Caco-2 (cell line): ENCODE data around the gene PCED1B. TPM values are rescaled to one million over a fixed set of nuclear protein-coding genes. Genes with fewer than 3 reads are reported as not detected.

Experiments used
- BruUV-seq: library from RNA; stranded (reverse); fragments of 400-500 nt; replicated peaks from 2 replicates; lab custom pipeline; 2021; lab: Mats Ljungman, UMichigan
- CTCF ChIA-PET: fragments of 300-600 bp; sonication (Branson Sonifier 250); formaldehyde crosslinking; loops from one replicate; lab custom pipeline; 2022; ENCODE audit warnings: antibody characterized with exemption; lab: Charles Lee
- POLR2A ChIA-PET: fragments of 300-600 bp; sonication (Branson Sonifier 250); formaldehyde crosslinking; loops from one replicate; lab custom pipeline; 2022; ENCODE audit warnings: antibody characterized with exemption; lab: Charles Lee
- DNase-seq, 2 experiments: peaks; one replicate each; pipeline versions ENCODE4 v3.0.0 to v3.0.0-alpha.2; 2020 to 2022
- H3K27me3 ChIP-seq: replicated peaks from 2 replicates; pipeline ENCODE4 v1.6.0; 2011; ENCODE audit warnings: low read length; ENCODE audit not compliant: control insufficient read depth, insufficient read depth
- H3K36me3 ChIP-seq: 2 replicates; pipeline ENCODE4 v1.5.1; 2011; ENCODE audit warnings: low read length; ENCODE audit not compliant: control insufficient read depth, insufficient read depth
- H3K4me1 ChIP-seq: fragments of 250-450 bp; sonication (Bioruptor Pico); 2 replicates; pipeline ENCODE4 v1.5.1; 2020; ENCODE audit warnings: mild to moderate bottlenecking
- H3K4me3 ChIP-seq: 2 replicates; pipeline ENCODE4 v1.5.1; 2011; ENCODE audit warnings: low read depth, mild to moderate bottlenecking, control low read depth, low read length
- H3K9me3 ChIP-seq: fragments of 250-450 bp; sonication (Bioruptor Pico); 2 replicates; pipeline ENCODE4 v1.5.1; 2020; ENCODE audit warnings: mild to moderate bottlenecking, moderate library complexity
- H3K27ac Mint-ChIP-seq: one replicate; pipeline ENCODE4 v1.8.0; 2022; ENCODE audit warnings: mixed read lengths; ENCODE audit not compliant: unreplicated experiment
- H3K27me3 Mint-ChIP-seq: one replicate; pipeline ENCODE4 v1.8.0; 2022; ENCODE audit warnings: mixed read lengths; ENCODE audit not compliant: insufficient read depth, unreplicated experiment
- H3K36me3 Mint-ChIP-seq: one replicate; pipeline ENCODE4 v1.8.0; 2022; ENCODE audit warnings: mild to moderate bottlenecking, mixed read lengths; ENCODE audit not compliant: insufficient read depth, unreplicated experiment
- H3K4me1 Mint-ChIP-seq: one replicate; pipeline ENCODE4 v1.8.0; 2022; ENCODE audit warnings: low read depth, mixed read lengths; ENCODE audit not compliant: unreplicated experiment
- H3K4me3 Mint-ChIP-seq: one replicate; pipeline ENCODE4 v1.8.0; 2022; ENCODE audit warnings: mild to moderate bottlenecking, moderate library complexity, mixed read lengths; ENCODE audit not compliant: unreplicated experiment
- H3K9me3 Mint-ChIP-seq: one replicate; pipeline ENCODE4 v1.8.0; 2022; ENCODE audit warnings: mixed read lengths; ENCODE audit not compliant: unreplicated experiment
- CTCF ChIP-seq, 2 experiments: fragments of 200-600 bp in 1 of 2; IDR thresholded peaks; 1 replicate in 1 of 2; 2 replicates in 1 of 2; pipeline versions ENCODE4 v1.5.1 to v1.8.0; 2011 to 2022; ENCODE audit warnings: antibody characterized with exemption in 1 of 2, control low read depth in 1 of 2, inconsistent platforms in 1 of 2, low read depth in 1 of 2, low read length in 1 of 2, mild to moderate bottlenecking in 1 of 2, moderate library complexity in 1 of 2; ENCODE audit not compliant: insufficient read depth in 1 of 2, severe bottlenecking in 1 of 2, unreplicated experiment in 1 of 2
- intact Hi-C: fragments of 100-400 bp; cut with micrococcal nuclease; formaldehyde crosslinking; loops from one replicate; pipeline ENCODE4 v1.10.0; 2022; ENCODE audit not compliant: unreplicated experiment
- total RNA-seq: library from RNA; stranded (reverse); gene quantifications from 2 replicates; pipeline ENCODE4 v1.2.3, GENCODE V29; 2022

PCED1B gene
- total RNA-seq, 1 experiment from 2014 or later = 7.0 TPM

GRCh38 chr12:47192051-47192450 is 112.6 kb downstream of the PCED1B start:
- BruUV-seq = no TSS peak
- no peaks in the 10 kb centered on the region for H3K36me3 Mint-ChIP-seq
- intact Hi-C loops = loop anchor here (5.0 kb wide), 1 partner anchor 115 kb away; no protein-coding TSS in a partner anchor
- Histone ChIP-seq H3K27me3 (no peaks in the 10 kb centered on the region), H3K4me3 (no peak overlapping the region), H3K36me3 (no peaks in the 10 kb centered on the region), H3K4me1 (peaks cover 22% of the 10 kb centered on the region), H3K9me3 (no peaks in the 10 kb centered on the region)
- H3K9me3 Mint-ChIP-seq = no peaks in the 10 kb centered on the region
- peaks cover 19% of the 10 kb centered on the region for H3K4me1 Mint-ChIP-seq
- no peak for DNase-seq
- ChIA-PET CTCF (interaction anchor here (0.7 kb wide), 1 partner anchor 154 kb away, joined by 3 read pairs; no protein-coding TSS in a partner anchor), POLR2A (interaction anchor here (0.7 kb wide), 1 partner anchor 115 kb away, joined by 4 read pairs; no protein-coding TSS in a partner anchor)
- H3K27ac Mint-ChIP-seq = no peak overlapping the region
- no peak overlapping the region for H3K4me3 Mint-ChIP-seq
- no peak for TF ChIP-seq CTCF (IDR thresholded peaks at IDR 0.05; ENCODE audit: insufficient read depth in 1 of 2, low read depth in 1 of 2, low read length in 1 of 2, severe bottlenecking in 1 of 2, unreplicated experiment in 1 of 2)
- H3K27me3 Mint-ChIP-seq = no peaks in the 10 kb centered on the region

GRCh38 chr12:47193066-47193465 is 113.6 kb downstream of the PCED1B start:
- POLR2A ChIA-PET = no interaction called here
- no peak overlapping the region for H3K4me3 ChIP-seq
- no TSS peak for BruUV-seq

GRCh38 chr12:47194501-47194900 is 115.1 kb downstream of the PCED1B start:
- Mint-ChIP-seq H3K4me3 (no peak overlapping the region), H3K36me3 (no peaks in the 10 kb centered on the region), H3K9me3 (no peaks in the 10 kb centered on the region), H3K4me1 (peaks cover 11% of the 10 kb centered on the region), H3K27me3 (no peaks in the 10 kb centered on the region), H3K27ac (no peak overlapping the region)
- ChIA-PET CTCF (no interaction called here), POLR2A (no interaction called here)
- intact Hi-C loops = loop anchor here (5.0 kb wide), 1 partner anchor 113 kb away; no protein-coding TSS in a partner anchor
- DNase-seq = no peak
- Histone ChIP-seq H3K27me3 (no peaks in the 10 kb centered on the region), H3K4me1 (peaks cover 9% of the 10 kb centered on the region), H3K36me3 (no peaks in the 10 kb centered on the region), H3K9me3 (no peaks in the 10 kb centered on the region), H3K4me3 (no peak overlapping the region)
- BruUV-seq = no TSS peak
- TF ChIP-seq CTCF (IDR thresholded peaks at IDR 0.05; ENCODE audit: insufficient read depth in 1 of 2, low read depth in 1 of 2, low read length in 1 of 2, severe bottlenecking in 1 of 2, unreplicated experiment in 1 of 2) = no peak

More at GRCh38 chr12:47193066-47193465, 113.6 kb downstream of the PCED1B start:
- Mint-ChIP-seq H3K27me3 (no peaks in the 10 kb centered on the region), H3K4me3 (no peak overlapping the region), H3K27ac (no peak overlapping the region), H3K9me3 (no peaks in the 10 kb centered on the region), H3K4me1 (peaks cover 19% of the 10 kb centered on the region), H3K36me3 (no peaks in the 10 kb centered on the region)
- Histone ChIP-seq H3K27me3 (no peaks in the 10 kb centered on the region), H3K9me3 (no peaks in the 10 kb centered on the region), H3K4me1 (peaks cover 22% of the 10 kb centered on the region), H3K36me3 (no peaks in the 10 kb centered on the region)
- CTCF ChIA-PET = interaction anchor here (0.7 to 1.5 kb wide), 2 partner anchors 114 to 161 kb away, joined by 4 to 7 read pairs; partner anchors contain the start of genes AMIGO2 and PCED1B
- TF ChIP-seq CTCF (IDR thresholded peaks at IDR 0.05; ENCODE audit: insufficient read depth in 1 of 2, low read depth in 1 of 2, low read length in 1 of 2, severe bottlenecking in 1 of 2, unreplicated experiment in 1 of 2) = no peak
- DNase-seq = no peak
- intact Hi-C loops = loop anchor here (5.0 kb wide), 1 partner anchor 114 kb away; no protein-coding TSS in a partner anchor
